Naive thymus-derived CD4-positive, alpha-beta T cell (primary cell): ENCODE data around the gene MAGI2. TPM values are rescaled to one million over a fixed set of nuclear protein-coding genes. Genes with fewer than 3 reads are reported as not detected.

ENCODE experiments used
- ATAC-seq: fragments of 150-1000 bp; cut with Tn5 transposase; 2 replicates; pipeline ENCODE4 v1.10.0; 2021; ENCODE audit warnings: mild to moderate bottlenecking, moderate library complexity
- CTCF ChIA-PET: fragments of 350-600 bp; sonication (Branson Sonifier 250); formaldehyde crosslinking; loops from one replicate; lab custom pipeline; 2021; ENCODE audit warnings: antibody characterized with exemption; lab: Charles Lee
- POLR2A ChIA-PET: fragments of 350-600 bp; sonication (Branson Sonifier 250); formaldehyde crosslinking; loops from one replicate; lab custom pipeline; 2021; ENCODE audit warnings: antibody characterized with exemption, inconsistent platforms; lab: Charles Lee
- DNase-seq, 9 donors: peaks; one replicate each; pipeline versions ENCODE4 v3.0.0 to v3.0.0-alpha.2; 2020 to 2022; ENCODE audit warnings: mixed read lengths in 1 of 9
- H3K27ac ChIP-seq: one replicate; pipeline ENCODE4 v1.7.0; 2013; ENCODE audit warnings: mild to moderate bottlenecking, low read depth, low read length, moderate library complexity
- H3K27me3 ChIP-seq, 2 donors: one replicate each; pipeline ENCODE4 v1.7.0; 2013; ENCODE audit warnings: low read length in 2 of 2, mild to moderate bottlenecking in 2 of 2, moderate library complexity in 2 of 2; ENCODE audit not compliant: control insufficient read depth in 2 of 2, insufficient read depth in 2 of 2
- H3K36me3 ChIP-seq, 3 experiments: 1 replicate in 2 of 3; 2 replicates in 1 of 3; pipeline ENCODE4 v1.7.0; 2013; ENCODE audit warnings: low read length in 3 of 3, mild to moderate bottlenecking in 3 of 3, moderate library complexity in 1 of 3; ENCODE audit not compliant: insufficient read depth in 3 of 3, control insufficient read depth in 2 of 3
- H3K4me1 ChIP-seq, 2 donors: one replicate each; pipeline ENCODE4 v1.7.0; 2013; ENCODE audit warnings: low read length in 2 of 2, mild to moderate bottlenecking in 2 of 2, moderate library complexity in 1 of 2; ENCODE audit not compliant: control insufficient read depth in 2 of 2, insufficient read depth in 2 of 2
- H3K4me3 ChIP-seq: 2 replicates; pipeline ENCODE4 v1.7.0; 2013; ENCODE audit warnings: mild to moderate bottlenecking, low read length
- H3K9me3 ChIP-seq, 3 experiments: 1 replicate in 2 of 3; 2 replicates in 1 of 3; pipeline ENCODE4 v1.7.0; 2013; ENCODE audit warnings: low read length in 3 of 3; ENCODE audit not compliant: control insufficient read depth in 2 of 3
- H3K27ac Mint-ChIP-seq, 9 donors: one replicate each; pipeline ENCODE4 v1.8.0; 2020 to 2022; ENCODE audit warnings: mixed read lengths in 9 of 9, mild to moderate bottlenecking in 8 of 9, moderate library complexity in 5 of 9, inconsistent platforms in 2 of 9
- H3K27me3 Mint-ChIP-seq, 5 donors: one replicate each; pipeline ENCODE4 v1.8.0; 2021 to 2022; ENCODE audit warnings: mixed read lengths in 5 of 5, mild to moderate bottlenecking in 1 of 5
- H3K36me3 Mint-ChIP-seq, 5 donors: one replicate each; pipeline ENCODE4 v1.8.0; 2020 to 2022; ENCODE audit warnings: mixed read lengths in 5 of 5, mild to moderate bottlenecking in 3 of 5, inconsistent platforms in 1 of 5
- H3K4me1 Mint-ChIP-seq, 7 donors: one replicate each; pipeline ENCODE4 v1.8.0; 2020 to 2022; ENCODE audit warnings: mixed read lengths in 7 of 7, mild to moderate bottlenecking in 3 of 7, inconsistent platforms in 1 of 7
- H3K4me3 Mint-ChIP-seq, 10 donors: one replicate each; pipeline ENCODE4 v1.8.0; 2020 to 2022; ENCODE audit warnings: mild to moderate bottlenecking in 10 of 10, mixed read lengths in 10 of 10, moderate library complexity in 6 of 10, inconsistent platforms in 2 of 10
- H3K9me3 Mint-ChIP-seq, 11 donors: one replicate each; pipeline ENCODE4 v1.8.0; 2020 to 2022; ENCODE audit warnings: mixed read lengths in 11 of 11, mild to moderate bottlenecking in 4 of 11, inconsistent platforms in 1 of 11, moderate library complexity in 1 of 11
- intact Hi-C, 2 donors: fragments of 100-400 bp; cut with micrococcal nuclease; formaldehyde crosslinking; loops; one replicate each; pipeline ENCODE4 v1.15.1; 2023
- polyA plus RNA-seq, 2 donors: library from polyadenylated mRNA; unstranded; fragments of 300-500 nt; fragmentation: Illumina TruSeq; gene quantifications; one replicate each; pipeline ENCODE4 v1.2.3, GENCODE V29; 2021
- total RNA-seq, 6 experiments: library from RNA in 5 of 6; stranded (reverse) in 5 of 6; gene quantifications; 1 replicate in 5 of 6; 2 replicates in 1 of 6; pipeline ENCODE4 v1.2.3 and lab custom pipeline; 2021 to 2026

MAGI2 gene
- total and polyA plus RNA-seq, 7 experiments from 2014 or later = 0.05 to 0.67 (median 0.15) TPM; not detected in 3

- Mint-ChIP-seq H3K4me3 (no peak overlapping the region), H3K4me1 (no peaks in the 10 kb centered on the region), H3K9me3 (peaks cover 0 to 8% (median 0%) of the 10 kb centered on the region in 11 donors), H3K36me3 (peaks cover 0 to 3% (median 0%) of the 10 kb centered on the region in 5 donors), H3K27me3 (peaks cover 0 to 21% (median 0%) of the 10 kb centered on the region in 5 donors), H3K27ac (no peak overlapping the region)
- ATAC-seq (no peak), DNase-seq (no peak)
- Histone ChIP-seq H3K36me3 (no peaks in the 10 kb centered on the region), H3K27me3 (no peaks in the 10 kb centered on the region), H3K9me3 (no peaks in the 10 kb centered on the region), H3K4me3 (no peak overlapping the region), H3K4me1 (no peaks in the 10 kb centered on the region), H3K27ac (no peak overlapping the region)
- ChIA-PET POLR2A (interaction anchor here (0.7 kb wide), 1 partner anchor 1262 kb away, joined by 3 read pairs; no protein-coding TSS in a partner anchor), CTCF (no interaction called here)
- intact Hi-C loops = no loop called here
Measured at GRCh38 chr7:79282070-79282694, 171.3 kb downstream of the MAGI2 start.

GRCh38 chr7:79281426-79281825, 172.0 kb downstream of the MAGI2 start:
- H3K9me3 Mint-ChIP-seq = peaks cover 0 to 8% (median 0%) of the 10 kb centered on the region in 11 donors
- intact Hi-C loops = no loop called here

GRCh38 chr7:79272938-79273337, 180.5 kb downstream of the MAGI2 start:
- ChIA-PET CTCF (no interaction called here), POLR2A (no interaction called here)
- H3K27ac ChIP-seq = no peak overlapping the region
- intact Hi-C loops = loop anchor here in 1 of 2 donors (1.0 to 10.0 kb wide), 4 partner anchors 636 to 1382 kb away; no protein-coding TSS in a partner anchor
- H3K4me3 Mint-ChIP-seq = no peak overlapping the region
- DNase-seq (no peak), ATAC-seq (no peak)
- peaks cover 0 to under 1% (median 0%) of the 10 kb centered on the region in 11 donors for H3K9me3 Mint-ChIP-seq
- no peak overlapping the region for H3K27ac Mint-ChIP-seq
- H3K4me1 ChIP-seq = no peaks in the 10 kb centered on the region
- H3K27me3 ChIP-seq = no peaks in the 10 kb centered on the region
- peaks cover 0 to under 1% (median 0%) of the 10 kb centered on the region in 5 donors for H3K27me3 Mint-ChIP-seq
- no peak overlapping the region for H3K4me3 ChIP-seq
- H3K4me1 Mint-ChIP-seq = no peaks in the 10 kb centered on the region
- H3K36me3 ChIP-seq = no peaks in the 10 kb centered on the region
- no peaks in the 10 kb centered on the region for H3K9me3 ChIP-seq
- no peaks in the 10 kb centered on the region for H3K36me3 Mint-ChIP-seq

More at GRCh38 chr7:79281426-79281825, 172.0 kb downstream of the MAGI2 start:
- Mint-ChIP-seq H3K27me3 (peaks cover 0 to 21% (median 0%) of the 10 kb centered on the region in 5 donors), H3K4me3 (no peak overlapping the region), H3K27ac (no peak overlapping the region), H3K4me1 (no peaks in the 10 kb centered on the region), H3K36me3 (peaks cover 0 to 3% (median 0%) of the 10 kb centered on the region in 5 donors)
- Histone ChIP-seq H3K27ac (no peak overlapping the region), H3K36me3 (no peaks in the 10 kb centered on the region), H3K9me3 (no peaks in the 10 kb centered on the region), H3K27me3 (no peaks in the 10 kb centered on the region), H3K4me3 (no peak overlapping the region), H3K4me1 (no peaks in the 10 kb centered on the region)
- DNase-seq = no peak
- no peak for ATAC-seq
- ChIA-PET POLR2A (no interaction called here), CTCF (no interaction called here)

- no peaks in the 10 kb centered on the region for H3K9me3 Mint-ChIP-seq
- H3K27ac Mint-ChIP-seq = no peak overlapping the region
- no peaks in the 10 kb centered on the region for H3K4me1 ChIP-seq
- no peaks in the 10 kb centered on the region for H3K4me1 Mint-ChIP-seq
- H3K36me3 Mint-ChIP-seq = no peaks in the 10 kb centered on the region
- peak in 2 of 9 donors; percentile 15 to 22 for DNase-seq
- POLR2A ChIA-PET = no interaction called here
- CTCF ChIA-PET = no interaction called here
- H3K36me3 ChIP-seq = no peaks in the 10 kb centered on the region
- intact Hi-C loops = loop anchor here in 1 of 2 donors (1.0 to 10.0 kb wide), 4 partner anchors 637 to 1383 kb away; no protein-coding TSS in a partner anchor
- H3K27me3 Mint-ChIP-seq = no peaks in the 10 kb centered on the region
- no peaks in the 10 kb centered on the region for H3K27me3 ChIP-seq
- H3K4me3 Mint-ChIP-seq = no peak overlapping the region
- no peaks in the 10 kb centered on the region for H3K9me3 ChIP-seq
- no peak overlapping the region for H3K27ac ChIP-seq
- no peak for ATAC-seq
- no peak overlapping the region for H3K4me3 ChIP-seq
Measured at GRCh38 chr7:79272066-79272669, 181.3 kb downstream of the MAGI2 start.

GRCh38 chr7:79268730-79269129, 184.7 kb downstream of the MAGI2 start:
- DNase-seq = no peak
- Histone ChIP-seq H3K27me3 (no peaks in the 10 kb centered on the region), H3K9me3 (no peaks in the 10 kb centered on the region), H3K27ac (no peak overlapping the region), H3K36me3 (no peaks in the 10 kb centered on the region), H3K4me3 (no peak overlapping the region), H3K4me1 (no peaks in the 10 kb centered on the region)
- Mint-ChIP-seq H3K4me3 (no peak overlapping the region), H3K27ac (no peak overlapping the region), H3K36me3 (no peaks in the 10 kb centered on the region), H3K27me3 (no peaks in the 10 kb centered on the region), H3K4me1 (no peaks in the 10 kb centered on the region), H3K9me3 (no peaks in the 10 kb centered on the region)
- CTCF ChIA-PET = no interaction called here
- POLR2A ChIA-PET = no interaction called here
- no peak for ATAC-seq
- intact Hi-C loops = no loop called here

GRCh38 chr7:79258826-79259225, 194.6 kb downstream of the MAGI2 start:
- Histone ChIP-seq H3K4me1 (no peaks in the 10 kb centered on the region), H3K27ac (no peak overlapping the region), H3K4me3 (no peak overlapping the region), H3K27me3 (no peaks in the 10 kb centered on the region), H3K9me3 (no peaks in the 10 kb centered on the region), H3K36me3 (no peaks in the 10 kb centered on the region)
- Mint-ChIP-seq H3K9me3 (peaks cover 0 to 11% (median 0%) of the 10 kb centered on the region in 11 donors), H3K27me3 (peaks cover 0 to 5% (median 0%) of the 10 kb centered on the region in 5 donors), H3K27ac (no peak overlapping the region), H3K4me3 (no peak overlapping the region), H3K36me3 (no peaks in the 10 kb centered on the region), H3K4me1 (no peaks in the 10 kb centered on the region)
- DNase-seq = no peak
- POLR2A ChIA-PET = no interaction called here
- CTCF ChIA-PET = no interaction called here
- intact Hi-C loops = no loop called here
- ATAC-seq = no peak
